NCI-H2227 treated with DMSO at 0.1 percent for 48 hours (cell line): Measurements from ENCODE around the gene ELAVL2.
"Not testable (repeated sequence)": the region's sequence is repeated elsewhere in the genome, so short reads cannot be mapped to it uniquely, and the experiment has no call there.

Experiments used
- DNase-seq: peaks from one replicate; lab custom pipeline; 2025; lab: John Stamatoyannopoulos, UW

ELAVL2 gene

GRCh38 chr9:23723048-23723447 lies 103.0 kb downstream of the ELAVL2 start:
- DNase-seq, result not testable (repeated sequence)

- DNase-seq, result no peak
Measured at GRCh38 chr9:23721466-23721865, 104.6 kb downstream of the ELAVL2 start.

- no peak for DNase-seq
Measured at GRCh38 chr9:23717505-23717904, 108.5 kb downstream of the ELAVL2 start.

- no peak for DNase-seq
Measured at GRCh38 chr9:23707249-23707648, 118.8 kb downstream of the ELAVL2 start.

- no peak for DNase-seq
Measured at GRCh38 chr9:23702311-23702922, 123.6 kb downstream of the ELAVL2 start.

GRCh38 chr9:23701291-23701690 lies 124.7 kb downstream of the ELAVL2 start:
- no peak for DNase-seq

- DNase-seq, result no peak
Measured at GRCh38 chr9:23700359-23700758, 125.7 kb downstream of the ELAVL2 start.

- no peak for DNase-seq
Measured at GRCh38 chr9:23698161-23698560, 127.9 kb downstream of the ELAVL2 start.

GRCh38 chr9:23695572-23695971 lies 130.5 kb downstream of the ELAVL2 start:
- DNase-seq, result no peak

- no peak for DNase-seq
Measured at GRCh38 chr9:23693374-23693773, 132.7 kb downstream of the ELAVL2 start.

GRCh38 chr9:23686896-23687295 lies 139.1 kb downstream of the ELAVL2 start:
- no peak for DNase-seq

GRCh38 chr9:23686257-23686656 lies 139.8 kb downstream of the ELAVL2 start:
- no peak for DNase-seq

- no peak for DNase-seq
Measured at GRCh38 chr9:23683611-23684061, 142.4 kb downstream of the ELAVL2 start.

GRCh38 chr9:23682891-23683431 lies 143.1 kb downstream of the ELAVL2 start:
- no peak for DNase-seq

GRCh38 chr9:23682352-23682751 lies 143.7 kb downstream of the ELAVL2 start:
- no peak for DNase-seq

GRCh38 chr9:23677446-23677845 lies 148.6 kb downstream of the ELAVL2 start:
- DNase-seq, result no peak

GRCh38 chr9:23674016-23674585 lies 151.9 kb downstream of the ELAVL2 start:
- no peak for DNase-seq

- DNase-seq, result no peak
Measured at GRCh38 chr9:23672151-23672550, 153.9 kb downstream of the ELAVL2 start.

GRCh38 chr9:23669776-23670175 lies 156.3 kb downstream of the ELAVL2 start:
- no peak for DNase-seq

- DNase-seq, result no peak
Measured at GRCh38 chr9:23665635-23666034, 160.4 kb downstream of the ELAVL2 start.

- DNase-seq, result no peak
Measured at GRCh38 chr9:23665051-23665450, 161.0 kb downstream of the ELAVL2 start.

GRCh38 chr9:23663946-23664345 lies 162.1 kb downstream of the ELAVL2 start:
- DNase-seq, result no peak

GRCh38 chr9:23663536-23663935 lies 162.5 kb downstream of the ELAVL2 start:
- DNase-seq, result no peak

- DNase-seq, result no peak
Measured at GRCh38 chr9:23663125-23663524, 162.9 kb downstream of the ELAVL2 start.
